ENCODE data around the gene CSTF1. TPM values are rescaled to one million over a fixed set of nuclear protein-coding genes. Genes with fewer than 3 reads are reported as not detected.

Gene CSTF1
- total RNA-seq, 1 experiment from 2014 or later, result 44.5 TPM

DNA sequence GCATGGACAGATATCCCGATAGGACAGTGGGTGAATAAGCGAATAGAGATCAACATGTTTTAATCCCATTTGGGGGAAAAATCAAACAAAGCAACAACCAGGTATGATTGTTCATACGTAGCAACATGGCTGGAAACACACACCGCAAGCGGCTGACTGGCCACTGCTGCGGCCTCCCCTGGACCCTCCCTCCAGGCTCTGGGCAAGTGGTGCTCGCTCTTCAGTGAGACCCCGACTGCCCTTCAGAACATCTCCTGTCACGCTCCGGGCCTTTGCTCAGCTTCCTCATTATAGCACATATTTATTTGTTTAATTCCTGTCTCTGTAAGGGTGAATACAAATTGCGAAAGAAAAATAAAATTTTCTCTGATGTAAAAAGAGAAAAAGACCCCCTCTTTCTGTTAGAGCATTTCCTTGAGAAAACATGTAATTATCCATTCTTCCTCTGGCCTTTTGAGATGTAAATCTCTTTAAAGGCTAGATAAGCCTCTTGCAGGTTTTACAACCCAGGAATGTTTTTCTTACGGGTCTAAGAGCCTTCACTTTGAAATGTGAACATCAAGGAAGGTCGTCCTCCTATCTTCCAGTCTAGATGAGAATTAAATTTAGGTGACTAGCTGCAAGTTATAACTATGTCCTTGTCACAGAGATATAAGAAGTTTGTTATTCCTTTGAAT, 44.7 kb upstream of the CSTF1 start:
- no TSS peak for BruUV-seq (replicated peaks)
- no peak overlapping the region for H3K4me2 ChIP-seq (ENCODE audit: low read length)
- H3K4me1 ChIP-seq (ENCODE audit: control insufficient read depth in 1 of 2, insufficient read depth in 2 of 2, low read length in 2 of 2), result no peaks in the 10 kb centered on the region
- H3K4me3 ChIP-seq (replicated peaks in 1 of 2; ENCODE audit: low read depth in 1 of 2, low read length in 2 of 2), result no peak overlapping the region
- no peak for ATAC-seq
- H3K27ac ChIP-seq (ENCODE audit: low read depth, low read length), result no peak overlapping the region
- no peaks in the 10 kb centered on the region for H3K79me2 ChIP-seq (ENCODE audit: insufficient read depth, low read length)
- no peaks in the 10 kb centered on the region for H3K9me2 ChIP-seq (ENCODE audit: insufficient read depth)
- RAD21 ChIA-PET (ENCODE audit: low non-redundant PET in 1 of 2, low total read pairs in 2 of 2, uncharacterized antibody in 2 of 2, unreplicated experiment in 2 of 2), result no interaction called here
- CTCF ChIA-PET, result no interaction called here
- H3K9me3 ChIP-seq (ENCODE audit: control insufficient read depth in 1 of 2, insufficient read depth in 1 of 2, low read depth in 1 of 2, low read length in 2 of 2), result no peaks in the 10 kb centered on the region
- no peak overlapping the region for H3K9ac ChIP-seq (ENCODE audit: low read length)
- POLR2A ChIA-PET, result no interaction called here
- no peak overlapping the region for H2AFZ ChIP-seq (ENCODE audit: low read depth, low read length, poor library complexity, severe bottlenecking)
- peaks cover 4% of the 10 kb centered on the region; the same call in 1 of the 2 replicates for H3K27me3 ChIP-seq (ENCODE audit: insufficient read depth, low read length)
- TF ChIP-seq, protein P1, sequence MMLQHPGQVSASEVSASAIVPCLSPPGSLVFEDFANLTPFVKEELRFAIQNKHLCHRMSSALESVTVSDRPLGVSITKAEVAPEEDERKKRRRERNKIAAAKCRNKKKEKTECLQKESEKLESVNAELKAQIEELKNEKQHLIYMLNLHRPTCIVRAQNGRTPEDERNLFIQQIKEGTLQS (IDR thresholded peaks at IDR 0.05), result no peak
- TF ChIP-seq, protein P2, sequence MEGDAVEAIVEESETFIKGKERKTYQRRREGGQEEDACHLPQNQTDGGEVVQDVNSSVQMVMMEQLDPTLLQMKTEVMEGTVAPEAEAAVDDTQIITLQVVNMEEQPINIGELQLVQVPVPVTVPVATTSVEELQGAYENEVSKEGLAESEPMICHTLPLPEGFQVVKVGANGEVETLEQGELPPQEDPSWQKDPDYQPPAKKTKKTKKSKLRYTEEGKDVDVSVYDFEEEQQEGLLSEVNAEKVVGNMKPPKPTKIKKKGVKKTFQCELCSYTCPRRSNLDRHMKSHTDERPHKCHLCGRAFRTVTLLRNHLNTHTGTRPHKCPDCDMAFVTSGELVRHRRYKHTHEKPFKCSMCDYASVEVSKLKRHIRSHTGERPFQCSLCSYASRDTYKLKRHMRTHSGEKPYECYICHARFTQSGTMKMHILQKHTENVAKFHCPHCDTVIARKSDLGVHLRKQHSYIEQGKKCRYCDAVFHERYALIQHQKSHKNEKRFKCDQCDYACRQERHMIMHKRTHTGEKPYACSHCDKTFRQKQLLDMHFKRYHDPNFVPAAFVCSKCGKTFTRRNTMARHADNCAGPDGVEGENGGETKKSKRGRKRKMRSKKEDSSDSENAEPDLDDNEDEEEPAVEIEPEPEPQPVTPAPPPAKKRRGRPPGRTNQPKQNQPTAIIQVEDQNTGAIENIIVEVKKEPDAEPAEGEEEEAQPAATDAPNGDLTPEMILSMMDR (IDR thresholded peaks at IDR 0.05 in 2 of 3, conservative IDR thresholded peaks at IDR 0.05 in 1 of 3; ENCODE audit: borderline replicate concordance in 1 of 3, insufficient read depth in 1 of 3, low read depth in 2 of 3, low read length in 2 of 3), result no peak
- TF ChIP-seq SRF (IDR thresholded peaks at IDR 0.05; ENCODE audit: low read depth) (no peak), EZH2phosphoT487 (IDR thresholded peaks at IDR 0.05; ENCODE audit: borderline replicate concordance) (no peak), SP1 (IDR thresholded peaks at IDR 0.05; ENCODE audit: low read depth) (no peak), CEBPB (IDR thresholded peaks at IDR 0.05; ENCODE audit: low read depth) (no peak), ELF1 (IDR thresholded peaks at IDR 0.05; ENCODE audit: borderline replicate concordance, low read depth) (no peak), CBX3 (IDR thresholded peaks at IDR 0.05; ENCODE audit: low read depth) (no peak), JUND (IDR thresholded peaks at IDR 0.05) (no peak), ZFX (IDR thresholded peaks at IDR 0.05) (no peak), TCF7L2 (IDR thresholded peaks at IDR 0.05; ENCODE audit: borderline replicate concordance, extremely low read depth, insufficient read depth, insufficient read length) (no peak)
- TF ChIP-seq, protein P3, sequence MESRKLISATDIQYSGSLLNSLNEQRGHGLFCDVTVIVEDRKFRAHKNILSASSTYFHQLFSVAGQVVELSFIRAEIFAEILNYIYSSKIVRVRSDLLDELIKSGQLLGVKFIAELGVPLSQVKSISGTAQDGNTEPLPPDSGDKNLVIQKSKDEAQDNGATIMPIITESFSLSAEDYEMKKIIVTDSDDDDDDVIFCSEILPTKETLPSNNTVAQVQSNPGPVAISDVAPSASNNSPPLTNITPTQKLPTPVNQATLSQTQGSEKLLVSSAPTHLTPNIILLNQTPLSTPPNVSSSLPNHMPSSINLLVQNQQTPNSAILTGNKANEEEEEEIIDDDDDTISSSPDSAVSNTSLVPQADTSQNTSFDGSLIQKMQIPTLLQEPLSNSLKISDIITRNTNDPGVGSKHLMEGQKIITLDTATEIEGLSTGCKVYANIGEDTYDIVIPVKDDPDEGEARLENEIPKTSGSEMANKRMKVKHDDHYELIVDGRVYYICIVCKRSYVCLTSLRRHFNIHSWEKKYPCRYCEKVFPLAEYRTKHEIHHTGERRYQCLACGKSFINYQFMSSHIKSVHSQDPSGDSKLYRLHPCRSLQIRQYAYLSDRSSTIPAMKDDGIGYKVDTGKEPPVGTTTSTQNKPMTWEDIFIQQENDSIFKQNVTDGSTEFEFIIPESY (IDR thresholded peaks at IDR 0.05; ENCODE audit: extremely low read depth, insufficient replicate concordance, low read length), result no peak
- no peaks in the 10 kb centered on the region for H3K36me3 ChIP-seq (ENCODE audit: control insufficient read depth in 1 of 2, insufficient read depth in 2 of 2, low read length in 2 of 2)
- H4K20me1 ChIP-seq (ENCODE audit: insufficient read depth), result no peaks in the 10 kb centered on the region
- no peak for DNase-seq (ENCODE audit: low read depth, low spot score)
- intact Hi-C loops (cut with micrococcal nuclease), result no loop called here
